ENCODE results near the gene NEDD4L. TPM values are rescaled to one million over a fixed set of nuclear protein-coding genes. Genes with fewer than 3 reads are reported as not detected.

NEDD4L gene
- total and polyA plus RNA-seq, 2 experiments from 2014 or later: 36.2 to 72.3 TPM

- peaks cover 58% of the 10 kb centered on the region for H3K79me2 ChIP-seq (replicated peaks; ENCODE audit: insufficient read depth)
- H3K4me2 ChIP-seq: 0 out of 2 replicates have a peak overlapping the region, but pooled peaks have one; percentile 58
- peaks cover 5% of the 10 kb centered on the region for H4K20me1 ChIP-seq (replicated peaks; ENCODE audit: insufficient read depth)
- H2AFZ ChIP-seq: no peak overlapping the region
- H3K27ac ChIP-seq (ENCODE audit: low read depth): peak overlapping the region; percentile 60; the same call in 1 of the 2 replicates
- H3K4me3 Mint-ChIP-seq: no peak overlapping the region
- no peaks in the 10 kb centered on the region for H3K9me2 ChIP-seq (ENCODE audit: insufficient read depth)
- DNase-seq (ENCODE audit: low spot score): no peak
- H3F3A ChIP-seq (replicated peaks; ENCODE audit: low read depth): no peaks in the 10 kb centered on the region
- H3K9me3 Mint-ChIP-seq: no peaks in the 10 kb centered on the region
- ATAC-seq: no peak
- no peak overlapping the region for H3K27ac Mint-ChIP-seq
- no peaks in the 10 kb centered on the region for H3K36me3 Mint-ChIP-seq (ENCODE audit: low read depth)
- TF ChIP-seq EZH2phosphoT487 (IDR thresholded peaks at IDR 0.05; ENCODE audit: unreplicated experiment): no peak
- TF ChIP-seq JUNB (IDR thresholded peaks at IDR 0.05; ENCODE audit: unreplicated experiment): no peak
- TF ChIP-seq EZH2 (IDR thresholded peaks at IDR 0.05; ENCODE audit: low read depth, unreplicated experiment): no peak
- TF ChIP-seq CREB1 (CRISPR knock-in tag; IDR thresholded peaks at IDR 0.05; ENCODE audit: low read depth): no peak
- TF ChIP-seq, protein P1, sequence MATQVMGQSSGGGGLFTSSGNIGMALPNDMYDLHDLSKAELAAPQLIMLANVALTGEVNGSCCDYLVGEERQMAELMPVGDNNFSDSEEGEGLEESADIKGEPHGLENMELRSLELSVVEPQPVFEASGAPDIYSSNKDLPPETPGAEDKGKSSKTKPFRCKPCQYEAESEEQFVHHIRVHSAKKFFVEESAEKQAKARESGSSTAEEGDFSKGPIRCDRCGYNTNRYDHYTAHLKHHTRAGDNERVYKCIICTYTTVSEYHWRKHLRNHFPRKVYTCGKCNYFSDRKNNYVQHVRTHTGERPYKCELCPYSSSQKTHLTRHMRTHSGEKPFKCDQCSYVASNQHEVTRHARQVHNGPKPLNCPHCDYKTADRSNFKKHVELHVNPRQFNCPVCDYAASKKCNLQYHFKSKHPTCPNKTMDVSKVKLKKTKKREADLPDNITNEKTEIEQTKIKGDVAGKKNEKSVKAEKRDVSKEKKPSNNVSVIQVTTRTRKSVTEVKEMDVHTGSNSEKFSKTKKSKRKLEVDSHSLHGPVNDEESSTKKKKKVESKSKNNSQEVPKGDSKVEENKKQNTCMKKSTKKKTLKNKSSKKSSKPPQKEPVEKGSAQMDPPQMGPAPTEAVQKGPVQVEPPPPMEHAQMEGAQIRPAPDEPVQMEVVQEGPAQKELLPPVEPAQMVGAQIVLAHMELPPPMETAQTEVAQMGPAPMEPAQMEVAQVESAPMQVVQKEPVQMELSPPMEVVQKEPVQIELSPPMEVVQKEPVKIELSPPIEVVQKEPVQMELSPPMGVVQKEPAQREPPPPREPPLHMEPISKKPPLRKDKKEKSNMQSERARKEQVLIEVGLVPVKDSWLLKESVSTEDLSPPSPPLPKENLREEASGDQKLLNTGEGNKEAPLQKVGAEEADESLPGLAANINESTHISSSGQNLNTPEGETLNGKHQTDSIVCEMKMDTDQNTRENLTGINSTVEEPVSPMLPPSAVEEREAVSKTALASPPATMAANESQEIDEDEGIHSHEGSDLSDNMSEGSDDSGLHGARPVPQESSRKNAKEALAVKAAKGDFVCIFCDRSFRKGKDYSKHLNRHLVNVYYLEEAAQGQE (IDR thresholded peaks at IDR 0.05; ENCODE audit: unreplicated experiment): no peak
- TF ChIP-seq NANOG (IDR thresholded peaks at IDR 0.05; ENCODE audit: borderline replicate concordance): no peak
- TF ChIP-seq ZNF114 (CRISPR knock-in tag; IDR thresholded peaks at IDR 0.05): no peak
- TF ChIP-seq ETS1 (IDR thresholded peaks at IDR 0.05): no peak
- TF ChIP-seq ZNF331 (CRISPR knock-in tag; IDR thresholded peaks at IDR 0.05; ENCODE audit: low read depth): no peak
- no peak for TF ChIP-seq CTCF (conservative IDR thresholded peaks at IDR 0.05; ENCODE audit: low read depth in 2 of 2)
- no peak for TF ChIP-seq POLR2AphosphoS5 (IDR thresholded peaks at IDR 0.05; ENCODE audit: low read depth)
- no peak for TF ChIP-seq STAT1 (IDR thresholded peaks at IDR 0.05; ENCODE audit: unreplicated experiment)
- TF ChIP-seq ZNF462 (CRISPR knock-in tag; IDR thresholded peaks at IDR 0.05): no peak
- H3K4me1 Mint-ChIP-seq: peaks cover 67% of the 10 kb centered on the region
- no peaks in the 10 kb centered on the region for H3K27me3 ChIP-seq (ENCODE audit: insufficient read depth)
- H3K27me3 Mint-ChIP-seq (ENCODE audit: insufficient read depth, low read depth, poor library complexity): no peaks in the 10 kb centered on the region
- peaks cover 26% of the 10 kb centered on the region for H3K4me1 ChIP-seq (ENCODE audit: insufficient read depth)
- H3K36me3 ChIP-seq (ENCODE audit: insufficient read depth): no peaks in the 10 kb centered on the region
- H3K4me3 ChIP-seq: no peak overlapping the region
Measured at GRCh38 chr18:58272209-58272608, 228.2 kb downstream of the NEDD4L start.
